ENCODE results near the gene RALGAPA2. TPM values are rescaled to one million over a fixed set of nuclear protein-coding genes. Genes with fewer than 3 reads are reported as not detected.

RALGAPA2 gene
- total and polyA plus RNA-seq, 8 donors = 34.5 to 79.8 (median 43.1) TPM

GRCh38 chr20:20415321-20415720 lies 297.1 kb downstream of the RALGAPA2 start:
- DNase-seq (no peak), ATAC-seq (no peak)
- H3K36me3 ChIP-seq = peaks cover 0 to 40% of the 10 kb centered on the region in 2 donors
- H3K4me3 ChIP-seq = no peak overlapping the region
- no peak overlapping the region for H3K27ac ChIP-seq
- H3K27me3 ChIP-seq = no peaks in the 10 kb centered on the region
- no peak for TF ChIP-seq CTCF (IDR thresholded peaks at IDR 0.05)
- intact Hi-C loops (cut with DNase I) = no loop called here
- H3K9me3 ChIP-seq = no peaks in the 10 kb centered on the region
- peaks cover 0 to 10% of the 10 kb centered on the region in 2 donors for H3K4me1 ChIP-seq

DNA sequence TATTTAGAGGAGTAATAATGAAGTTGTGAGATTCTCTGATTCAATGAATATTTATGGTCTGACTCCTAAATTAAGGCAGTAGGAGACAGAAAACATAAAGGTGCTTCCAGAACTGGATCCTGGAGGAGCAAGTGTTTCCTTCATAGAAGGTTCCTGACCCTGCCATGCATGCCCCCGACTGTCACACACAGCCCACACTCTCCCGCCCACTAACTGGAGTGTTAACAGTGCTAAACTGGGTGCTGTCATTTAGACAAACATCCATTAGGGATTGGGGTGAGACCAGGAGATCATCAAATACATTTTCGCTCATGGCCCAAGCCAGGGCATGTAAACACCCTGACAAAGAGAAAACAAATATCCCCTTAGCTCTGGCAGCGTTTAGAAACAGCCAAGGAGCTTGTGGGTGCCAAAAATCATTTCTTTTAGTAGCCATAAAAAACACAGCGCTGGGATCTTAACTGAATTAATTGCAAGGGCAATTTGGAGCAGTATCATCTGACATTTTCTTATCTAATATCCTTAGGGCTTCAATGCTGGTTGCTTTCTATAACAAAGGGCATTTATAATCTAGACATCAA lies 297.7 kb downstream of the RALGAPA2 start:
- Histone ChIP-seq H3K4me1 (peaks cover 0 to 10% of the 10 kb centered on the region in 2 donors), H3K27me3 (no peaks in the 10 kb centered on the region), H3K36me3 (peaks cover 0 to 42% of the 10 kb centered on the region in 2 donors), H3K27ac (no peak overlapping the region), H3K9me3 (no peaks in the 10 kb centered on the region), H3K4me3 (no peak overlapping the region)
- intact Hi-C loops (cut with DNase I) = no loop called here
- no peak for TF ChIP-seq CTCF (IDR thresholded peaks at IDR 0.05)
- DNase-seq (no peak), ATAC-seq (no peak)

DNA sequence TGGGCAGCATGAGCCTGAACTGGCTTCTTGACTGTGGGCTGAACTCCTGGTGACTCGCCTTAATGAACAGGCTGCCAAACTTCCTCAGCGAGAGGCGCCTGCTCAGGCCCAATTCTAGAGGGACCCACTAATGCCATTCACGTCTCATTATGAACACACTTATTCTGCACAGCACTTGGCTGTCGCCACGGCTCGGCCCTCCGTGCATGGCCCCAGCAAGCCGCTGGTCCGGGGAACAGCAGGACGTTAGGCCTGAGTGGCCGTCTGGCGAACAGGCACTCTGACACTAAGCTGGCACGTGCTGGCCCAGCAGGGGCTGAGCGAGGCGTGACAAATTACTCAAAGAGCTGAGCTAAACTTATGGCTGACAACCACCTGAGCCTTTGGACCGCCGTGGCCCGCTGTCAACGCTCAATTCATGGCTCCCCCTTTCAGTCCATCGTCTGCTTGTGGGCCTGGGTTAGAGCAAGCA lies 298.6 kb downstream of the RALGAPA2 start:
- no peak for TF ChIP-seq CTCF (IDR thresholded peaks at IDR 0.05)
- Histone ChIP-seq H3K27ac (no peak overlapping the region), H3K4me3 (no peak overlapping the region), H3K36me3 (peaks cover 0 to 49% of the 10 kb centered on the region in 2 donors), H3K9me3 (no peaks in the 10 kb centered on the region), H3K4me1 (peaks cover 0 to 10% of the 10 kb centered on the region in 2 donors), H3K27me3 (no peaks in the 10 kb centered on the region)
- no peak for DNase-seq
- intact Hi-C loops (cut with DNase I) = no loop called here
- no peak for ATAC-seq

- Histone ChIP-seq H3K4me3 (no peak overlapping the region), H3K27ac (no peak overlapping the region), H3K9me3 (no peaks in the 10 kb centered on the region), H3K27me3 (no peaks in the 10 kb centered on the region), H3K4me1 (peaks cover 0 to 10% of the 10 kb centered on the region in 2 donors), H3K36me3 (peaks cover 0 to 43% of the 10 kb centered on the region in 2 donors)
- intact Hi-C loops (cut with DNase I) = no loop called here
- no peak for TF ChIP-seq CTCF (IDR thresholded peaks at IDR 0.05)
- ATAC-seq = no peak
- no peak for DNase-seq
These were observed 299.7 kb downstream of the RALGAPA2 start for GRCh38 chr20:20412750-20413149.

DNA sequence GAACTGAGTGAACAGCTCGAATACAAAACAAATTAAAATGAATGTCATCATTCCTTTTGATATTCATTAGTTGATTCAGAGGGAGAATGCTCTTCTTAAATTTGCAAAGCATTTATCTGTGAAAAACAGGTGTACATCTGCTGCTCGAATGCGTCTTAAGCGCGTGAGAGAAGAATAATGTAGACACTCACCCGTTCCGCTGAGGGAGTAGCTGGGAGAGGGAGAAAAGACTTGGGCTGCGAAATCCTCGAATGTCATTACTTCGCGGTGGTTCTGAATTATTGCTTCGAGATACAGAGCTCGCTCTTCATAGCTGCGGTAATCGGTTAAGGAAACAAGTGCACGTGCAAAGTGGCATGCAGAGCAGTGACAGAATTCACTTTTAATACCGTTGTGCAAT lies 300.6 kb downstream of the RALGAPA2 start:
- H3K4me3 ChIP-seq = no peak overlapping the region
- intact Hi-C loops (cut with DNase I) = no loop called here
- ATAC-seq = no peak

More for the DNA sequence above, 300.6 kb downstream of the RALGAPA2 start:
- H3K27me3 ChIP-seq = no peaks in the 10 kb centered on the region
- DNase-seq = no peak
- no peaks in the 10 kb centered on the region for H3K9me3 ChIP-seq
- no peak overlapping the region for H3K27ac ChIP-seq
- H3K36me3 ChIP-seq = peaks cover 0 to 40% of the 10 kb centered on the region in 2 donors
- no peak for TF ChIP-seq CTCF (IDR thresholded peaks at IDR 0.05)
- peaks cover 0 to 10% of the 10 kb centered on the region in 2 donors for H3K4me1 ChIP-seq
